Right lung (tissue), 5 donors: ENCODE data around the gene ZNF385D. TPM values are rescaled to one million over a fixed set of nuclear protein-coding genes. Genes with fewer than 3 reads are reported as not detected.

ENCODE experiments used
- DNase-seq, 2 donors: peaks; one replicate each; pipeline ENCODE4 v3.0.0-alpha.2; 2013
- polyA plus RNA-seq, 5 donors: library from polyadenylated mRNA; unstranded; fragments of 120-200 nt; gene quantifications; one replicate each; pipeline versions ENCODE4 v1.2.1 to v1.2.3, GENCODE V29; 2013; ENCODE audit warnings: inconsistent platforms in 1 of 5, low replicate concordance in 1 of 5; ENCODE audit not compliant: insufficient read length in 5 of 5, insufficient read depth in 1 of 5

ZNF385D gene
- polyA plus RNA-seq, 5 donors = 12.9 to 32.7 (median 22.9) TPM

DNA sequence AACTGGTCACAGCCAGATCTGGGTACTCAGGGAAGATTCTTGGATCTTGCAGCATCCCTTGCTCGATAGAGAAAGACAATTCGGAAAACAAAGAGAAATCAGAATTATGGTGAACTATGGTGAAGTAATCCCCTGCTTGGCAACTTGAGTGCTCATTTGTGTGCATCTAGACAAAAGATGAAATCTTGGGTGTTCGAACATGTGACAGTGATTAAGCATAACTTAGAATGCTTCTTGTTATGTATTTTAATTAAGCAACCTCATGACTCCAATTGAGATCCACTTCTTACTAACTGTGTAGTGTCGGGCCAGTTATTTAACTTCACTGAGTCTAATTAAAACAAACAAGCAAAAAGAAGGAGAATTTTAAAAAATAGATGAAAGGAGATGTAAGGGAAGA, 56.5 kb downstream of the ZNF385D start:
- no peak for DNase-seq

DNA sequence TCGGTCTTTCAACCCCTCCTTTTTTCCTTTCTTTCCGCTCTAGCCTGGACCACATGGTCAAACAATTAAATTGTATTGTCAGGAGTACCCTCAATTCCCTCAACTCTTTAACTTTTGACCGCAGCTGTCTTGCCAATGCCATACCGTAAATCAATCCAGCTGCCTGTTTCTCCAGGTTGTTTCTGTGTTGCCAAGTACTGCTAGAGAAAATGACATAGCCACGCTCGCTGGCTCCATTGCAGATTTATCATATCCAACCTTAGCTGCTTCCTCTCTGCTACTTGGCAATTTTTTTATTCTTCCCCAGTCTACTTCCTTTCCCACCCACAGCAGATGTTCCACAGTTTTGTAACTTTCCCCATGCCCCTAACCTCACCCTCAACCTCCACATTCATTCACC, 60.0 kb downstream of the ZNF385D start:
- no peak for DNase-seq

DNA sequence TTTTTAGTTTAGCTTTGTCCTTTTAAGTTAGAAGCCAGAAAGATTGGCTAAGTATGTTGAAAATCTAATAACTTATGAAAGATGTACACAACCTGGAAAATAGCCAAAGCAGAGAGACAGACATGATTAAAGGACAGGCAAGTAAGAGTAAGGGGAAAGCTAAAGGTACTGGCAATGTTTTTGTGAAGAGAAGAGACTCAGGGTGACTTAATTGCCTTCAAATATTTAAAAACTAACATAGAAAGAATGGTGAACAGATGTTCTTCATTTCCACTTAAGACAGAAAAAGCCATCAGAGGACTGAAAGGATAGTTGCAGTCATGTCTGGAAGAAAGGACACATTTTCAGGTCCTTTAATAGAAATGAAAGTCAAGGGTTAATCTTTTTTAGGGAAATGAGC, 68.8 kb downstream of the ZNF385D start:
- DNase-seq = no peak

DNA sequence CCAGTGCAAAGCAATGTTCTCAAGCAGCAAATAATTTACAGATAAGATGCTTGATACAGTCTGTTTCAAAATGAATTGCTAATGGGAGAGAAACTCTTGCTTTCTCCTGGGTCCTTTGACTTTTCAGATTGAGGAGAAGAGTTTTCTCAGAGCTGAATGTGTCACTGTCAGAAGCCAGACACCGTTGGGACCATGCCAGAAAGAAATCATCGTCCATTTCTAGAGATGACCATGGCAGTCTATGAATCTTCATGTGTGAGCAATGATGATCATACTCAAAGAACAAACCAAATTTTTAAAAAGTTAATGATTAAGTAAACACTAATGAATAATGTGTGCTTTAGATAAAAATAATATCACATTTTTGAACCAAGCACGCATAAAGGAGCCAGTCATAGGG, 77.6 kb downstream of the ZNF385D start:
- DNase-seq = no peak

DNA sequence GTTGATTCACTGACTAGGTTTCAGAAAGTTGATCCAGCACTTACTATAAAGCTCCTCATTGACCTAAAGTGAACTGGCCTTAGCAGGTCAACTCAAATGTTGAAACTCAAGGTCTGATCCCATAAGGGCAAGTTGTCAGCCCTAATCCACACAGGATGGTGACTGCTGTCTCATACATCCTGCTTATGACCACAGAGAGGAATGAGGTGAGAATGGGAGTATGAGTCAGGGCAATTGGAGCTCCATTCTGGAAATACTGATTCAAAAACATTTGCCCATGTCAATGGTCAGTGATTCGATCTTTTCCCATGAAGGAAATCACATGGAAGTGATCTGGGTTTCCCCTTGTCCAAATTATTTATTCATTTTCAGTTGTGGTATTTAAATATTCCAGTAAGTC, 78.7 kb downstream of the ZNF385D start:
- no peak for DNase-seq

DNA sequence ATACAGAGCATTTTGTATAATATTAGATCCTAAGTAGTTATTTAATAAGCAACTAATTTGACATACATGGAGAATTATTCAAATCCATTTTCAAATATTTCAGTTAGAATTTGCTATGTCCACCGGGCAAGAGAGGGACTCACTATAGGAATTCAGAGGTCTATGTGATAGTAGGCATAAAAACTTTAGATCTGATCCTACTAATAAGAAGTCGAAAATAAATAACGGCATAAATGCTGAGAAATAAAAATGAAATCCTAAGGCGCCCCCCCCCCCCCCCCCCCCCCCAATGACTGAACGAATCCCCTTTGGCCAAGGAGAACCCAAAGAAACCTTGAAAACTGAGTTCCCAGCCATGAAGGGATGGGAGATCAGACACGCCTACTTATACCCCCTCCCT, 80.6 kb downstream of the ZNF385D start:
- no peak for DNase-seq

DNA sequence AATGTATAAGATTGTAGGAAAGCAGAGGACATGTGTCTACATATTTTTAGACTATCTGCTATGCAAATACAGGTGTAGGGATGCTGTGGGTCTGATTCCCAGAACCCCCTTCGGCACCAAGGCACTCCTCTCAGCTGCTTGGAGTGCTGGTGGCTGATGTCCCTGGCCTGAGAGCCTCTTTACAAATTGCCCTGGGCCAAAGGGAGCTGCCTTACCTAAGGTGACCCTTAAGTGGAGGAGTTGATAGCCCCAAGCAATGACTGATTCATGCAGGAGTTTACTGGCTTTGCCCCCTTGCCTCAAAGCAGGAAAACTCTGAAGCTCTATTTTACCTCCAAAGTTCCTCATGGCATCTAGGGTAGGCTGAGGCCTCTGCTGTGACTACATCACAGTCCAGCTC, 83.0 kb downstream of the ZNF385D start:
- DNase-seq = no peak

DNA sequence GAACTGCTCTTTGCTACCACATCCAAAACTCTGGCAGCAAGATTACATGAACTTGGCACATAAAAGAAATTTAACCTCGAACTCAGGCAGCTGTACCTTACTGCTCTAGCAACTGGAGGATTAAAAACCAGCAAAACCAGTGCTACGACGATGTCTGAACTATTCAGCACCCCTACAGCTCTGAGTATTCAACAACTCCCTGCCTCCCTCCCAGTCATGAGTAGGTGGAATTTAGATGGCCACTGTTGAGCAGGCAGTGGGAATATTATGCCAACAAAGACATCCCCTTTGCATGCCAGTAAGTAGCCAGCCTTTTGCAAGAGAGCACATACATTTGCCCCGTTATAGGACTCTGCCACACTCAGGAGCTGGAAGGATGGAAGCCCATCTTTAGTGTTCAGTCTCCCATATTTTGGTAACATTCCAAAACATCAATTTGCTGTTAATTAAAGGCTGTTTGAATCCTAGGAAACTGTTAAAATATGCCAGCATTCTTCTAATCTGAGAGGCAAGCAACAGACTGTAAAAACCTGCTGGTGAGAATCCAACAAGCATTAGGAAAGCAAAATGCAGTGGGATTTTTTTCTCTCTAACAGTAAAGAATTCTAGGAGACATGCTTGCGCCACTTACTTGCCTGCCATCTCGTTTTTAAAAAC, 85.4 kb downstream of the ZNF385D start:
- no peak for DNase-seq

DNA sequence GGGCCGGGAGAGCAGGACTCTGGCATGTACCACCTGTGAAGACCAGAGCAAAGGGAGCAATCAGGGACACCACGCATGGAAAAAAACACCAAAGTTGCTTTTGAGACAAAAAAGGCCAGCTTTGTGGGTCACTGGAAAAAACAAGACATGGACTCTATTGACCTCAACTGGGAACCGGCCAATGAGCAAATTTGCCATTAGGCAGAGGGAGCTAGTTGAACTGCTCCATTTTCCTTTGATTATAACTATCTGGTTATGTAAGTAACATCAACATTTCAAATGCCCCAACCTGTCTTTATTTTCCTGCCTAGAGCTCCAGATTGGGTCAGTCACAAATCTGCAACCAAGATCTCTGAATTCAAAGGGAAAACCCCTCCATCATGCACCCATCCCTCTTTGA, 86.0 kb downstream of the ZNF385D start:
- no peak for DNase-seq

DNA sequence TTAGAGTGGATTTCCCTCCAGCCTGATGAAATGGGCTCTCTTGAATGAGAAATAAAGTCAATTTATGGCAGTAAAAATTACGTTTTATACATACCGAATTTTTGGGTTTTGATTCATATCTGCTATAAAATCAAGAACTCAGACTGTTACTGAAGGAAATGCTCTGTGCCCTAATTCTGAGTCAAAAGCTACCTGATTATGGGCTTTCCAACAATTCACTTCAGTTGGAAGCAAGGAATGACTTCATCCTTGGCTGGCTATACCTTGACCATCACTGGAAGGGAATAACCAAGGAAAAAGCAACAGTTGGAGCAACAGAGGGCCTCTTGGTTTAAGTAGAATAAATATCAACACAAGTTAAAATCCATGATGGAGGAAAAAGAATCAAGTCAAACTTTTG, 88.6 kb downstream of the ZNF385D start:
- no peak for DNase-seq

DNA sequence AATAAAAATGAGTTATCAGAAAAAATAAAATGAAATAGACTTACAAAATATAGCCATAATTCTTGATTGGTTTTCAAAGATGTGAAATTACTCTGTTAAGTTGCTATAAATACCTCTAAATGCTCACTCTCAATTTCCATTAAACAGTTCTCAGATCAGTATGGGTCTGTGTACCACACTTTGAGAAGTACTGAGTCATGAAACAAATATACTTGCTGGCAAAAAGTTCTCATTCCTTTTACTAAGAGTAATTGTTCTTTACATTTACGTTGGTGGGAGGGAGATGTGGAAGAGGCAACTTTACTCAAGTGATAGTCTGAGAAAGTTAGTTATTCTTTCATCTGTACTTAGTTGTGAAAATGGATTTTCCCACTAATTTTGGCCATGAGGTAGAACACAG, 96.3 kb downstream of the ZNF385D start:
- DNase-seq = no peak

DNA sequence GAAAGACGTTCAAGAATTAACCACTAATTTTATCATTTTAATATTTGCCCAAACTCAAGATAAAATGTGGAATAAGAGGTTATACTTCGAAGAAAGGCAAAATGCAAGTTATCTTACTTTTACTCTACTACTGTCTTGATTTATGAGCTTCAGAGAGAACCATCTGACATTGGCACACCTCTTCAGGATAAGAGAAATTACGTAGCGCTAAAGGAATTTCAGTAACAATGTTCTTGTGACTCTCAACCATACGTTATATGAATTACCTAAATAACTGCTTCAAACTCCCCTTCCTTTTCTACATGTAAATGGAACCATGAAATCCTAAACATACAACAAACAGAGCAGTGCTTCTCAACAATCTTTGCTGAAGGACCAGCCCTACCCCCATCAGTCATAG, 96.8 kb downstream of the ZNF385D start:
- no peak for DNase-seq

DNA sequence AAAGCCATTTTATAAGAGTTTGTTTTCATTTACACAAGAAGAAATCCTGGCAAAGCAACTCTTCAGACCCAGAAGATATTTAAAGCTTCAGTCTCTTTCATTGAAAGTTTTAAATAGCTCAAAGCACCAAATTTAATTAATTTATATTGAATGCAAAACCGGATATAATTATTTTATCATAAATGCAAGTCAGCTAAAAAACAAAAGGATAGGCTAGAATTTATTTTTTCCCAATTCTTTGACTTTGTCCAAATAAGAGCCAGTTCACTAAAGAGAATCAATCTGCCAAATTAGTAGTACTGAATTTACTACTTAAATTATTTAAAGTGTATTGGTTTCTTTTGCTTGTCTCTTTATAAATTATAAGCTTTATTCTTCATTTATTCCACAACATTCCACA, 101.5 kb downstream of the ZNF385D start:
- no peak for DNase-seq

DNA sequence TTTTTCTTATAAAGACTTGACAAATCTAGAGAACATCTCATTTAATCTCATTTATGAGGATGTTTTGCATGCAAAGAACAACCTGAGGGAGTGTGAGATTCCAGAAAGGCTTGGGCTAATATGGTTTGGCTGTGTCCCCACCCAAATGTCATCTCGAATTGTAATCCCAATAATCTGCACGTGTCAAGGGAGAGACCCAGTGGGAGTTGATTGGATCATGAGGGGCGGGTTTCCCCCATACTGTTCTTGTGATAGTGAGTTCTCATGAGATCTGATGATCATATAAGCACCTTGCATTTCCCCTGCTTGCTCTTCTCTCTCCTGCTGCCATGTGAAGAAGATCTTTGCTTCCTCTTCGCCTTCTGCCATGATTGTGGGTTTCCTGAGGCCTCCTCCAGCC, 103.0 kb downstream of the ZNF385D start:
- DNase-seq = no peak

DNA sequence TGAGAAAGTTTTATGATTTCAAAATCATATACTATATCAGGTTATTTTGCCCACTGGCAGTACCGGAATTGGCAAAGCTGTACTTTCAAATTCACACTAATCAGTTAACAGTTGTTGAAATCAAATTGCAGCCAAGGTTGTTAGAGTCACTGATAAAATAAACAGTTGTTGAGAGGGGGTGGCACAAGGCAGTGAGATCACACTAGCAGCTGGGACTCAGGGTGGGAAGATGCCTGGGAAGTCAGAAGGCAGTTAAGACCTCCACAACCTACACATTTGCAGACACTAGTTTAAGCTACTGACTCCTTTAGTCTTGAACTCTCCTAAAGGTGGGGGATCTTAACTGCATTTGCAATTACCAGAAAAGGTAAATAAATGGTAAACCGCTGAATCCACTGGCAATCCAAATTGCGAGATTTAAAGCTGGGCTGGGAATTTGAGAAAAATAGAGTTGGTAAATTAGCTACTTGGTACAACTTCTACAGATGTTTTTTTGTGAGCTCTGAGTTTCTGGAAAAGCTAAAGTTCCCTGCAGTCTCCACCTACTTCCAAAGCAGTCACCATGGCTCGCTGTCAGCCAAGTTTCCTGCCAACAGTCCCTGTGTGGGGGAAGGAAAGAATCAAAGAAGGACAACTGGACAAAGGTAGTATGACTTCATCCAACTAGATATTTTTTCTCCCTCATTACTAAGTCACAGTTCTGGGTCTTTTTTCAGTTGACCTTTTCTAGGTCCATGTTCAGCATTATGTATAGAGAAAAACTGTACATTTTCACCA, 105.7 kb downstream of the ZNF385D start:
- DNase-seq = no peak

DNA sequence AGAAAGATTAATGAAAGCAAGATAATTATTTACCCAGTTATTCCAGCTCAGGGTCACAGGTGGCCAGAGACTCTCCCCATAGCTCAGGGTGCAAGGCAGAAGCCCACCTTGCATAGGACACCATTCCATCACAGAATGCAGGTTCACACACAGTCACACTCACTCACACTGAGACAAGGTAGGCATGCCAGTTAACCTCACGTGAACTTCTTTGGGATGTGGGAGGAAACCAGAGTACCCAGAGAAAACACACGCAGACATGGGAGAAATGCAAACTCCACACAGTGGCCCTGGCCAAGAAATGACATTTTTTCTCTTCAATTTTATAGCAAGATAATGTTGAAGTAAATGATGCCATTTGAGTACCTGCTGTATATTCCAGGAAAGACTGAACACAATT, 106.7 kb downstream of the ZNF385D start:
- DNase-seq = no peak

DNA sequence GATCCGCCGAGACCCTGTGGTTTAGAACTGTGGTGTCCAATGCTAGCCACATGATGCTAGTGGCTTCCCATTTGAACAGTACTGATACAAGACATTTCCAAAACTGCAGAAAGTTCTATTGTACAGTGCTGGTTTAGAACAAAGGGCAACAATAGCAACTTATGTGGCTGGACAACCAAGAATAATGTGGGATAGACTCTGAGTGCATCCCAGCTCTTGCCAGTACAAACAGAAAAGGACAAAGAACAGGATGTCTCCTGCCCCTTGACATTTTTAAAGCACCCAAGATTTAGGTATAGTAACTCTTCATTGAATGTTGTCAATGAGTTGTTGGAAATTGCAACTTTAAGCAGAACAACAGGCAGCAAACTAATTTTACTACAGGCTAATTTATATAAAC, 107.3 kb downstream of the ZNF385D start:
- no peak for DNase-seq

DNA sequence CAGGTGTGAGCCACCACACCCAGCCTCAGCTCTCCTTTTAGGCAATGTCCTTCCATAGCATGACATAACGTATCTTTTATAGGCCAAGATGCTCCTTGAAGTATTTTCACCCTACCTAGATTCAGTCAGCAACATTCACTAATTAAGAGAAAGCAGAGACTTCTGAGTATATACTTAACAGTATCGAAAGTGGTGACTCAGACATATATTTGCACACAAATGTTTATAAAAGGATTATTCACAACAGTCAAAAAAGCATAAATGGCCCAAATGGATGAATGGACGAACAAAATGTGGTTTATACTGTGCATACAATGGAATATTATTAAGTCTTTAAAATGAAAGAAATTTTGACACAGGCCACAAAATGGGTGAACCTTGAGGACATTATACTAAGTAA, 108.6 kb downstream of the ZNF385D start:
- no peak for DNase-seq

DNA sequence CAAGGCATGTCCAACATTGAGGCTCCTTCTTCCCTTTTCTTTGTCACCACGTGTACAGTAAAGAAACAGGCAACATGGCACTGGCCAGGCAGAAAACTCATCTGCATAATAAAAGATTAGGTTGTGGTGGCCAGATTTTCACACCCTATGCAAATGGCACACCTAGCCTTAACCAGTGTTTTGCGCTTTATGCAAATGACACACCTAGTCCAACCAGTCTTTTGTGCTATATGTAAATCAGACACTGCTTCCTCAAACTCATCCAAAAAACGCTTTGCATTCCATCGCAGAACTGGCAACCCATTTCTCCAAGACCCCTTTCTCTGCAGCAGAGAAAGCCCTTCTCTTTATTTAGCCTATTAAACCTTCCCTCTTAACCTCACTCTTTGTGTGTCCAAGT, 109.1 kb downstream of the ZNF385D start:
- no peak for DNase-seq

DNA sequence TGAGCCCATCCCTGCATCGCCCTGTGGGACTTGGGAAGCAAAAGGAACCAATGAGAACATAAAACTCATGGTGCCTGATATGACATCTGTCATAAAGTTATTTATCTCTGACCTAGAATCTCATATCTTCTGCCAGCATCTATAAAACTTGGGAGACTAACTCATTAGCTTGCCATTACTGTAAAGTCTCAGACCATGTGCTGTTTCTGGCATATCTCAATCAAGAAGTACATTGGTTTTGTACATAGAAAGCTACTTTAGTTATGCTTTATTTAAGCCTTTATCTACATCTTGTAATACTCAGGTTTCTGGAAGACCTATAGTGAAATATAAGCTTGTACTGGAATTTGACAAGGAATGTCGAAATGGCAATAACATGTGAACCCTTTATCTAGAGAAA, 112.5 kb downstream of the ZNF385D start:
- DNase-seq = no peak

DNA sequence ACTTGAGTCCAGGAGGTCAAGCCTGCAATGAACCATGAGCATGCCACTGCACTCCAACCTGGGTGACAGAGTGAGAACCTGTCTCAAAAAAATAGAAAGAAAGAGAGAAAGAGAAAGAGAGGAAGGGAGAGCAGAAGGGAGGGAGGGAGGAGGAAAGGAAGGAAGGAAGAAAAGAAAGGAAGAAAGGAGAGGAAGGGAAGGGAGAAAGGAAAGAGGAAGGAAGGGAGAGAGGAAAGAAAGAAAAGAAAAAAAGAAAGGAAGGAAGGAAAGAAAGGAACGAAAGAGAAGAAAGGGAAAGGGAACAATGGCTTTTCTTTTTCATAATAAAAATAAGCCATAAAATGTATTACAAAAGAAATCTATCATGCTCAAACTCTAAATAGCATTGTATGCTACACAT, 116.9 kb downstream of the ZNF385D start:
- no peak for DNase-seq

DNA sequence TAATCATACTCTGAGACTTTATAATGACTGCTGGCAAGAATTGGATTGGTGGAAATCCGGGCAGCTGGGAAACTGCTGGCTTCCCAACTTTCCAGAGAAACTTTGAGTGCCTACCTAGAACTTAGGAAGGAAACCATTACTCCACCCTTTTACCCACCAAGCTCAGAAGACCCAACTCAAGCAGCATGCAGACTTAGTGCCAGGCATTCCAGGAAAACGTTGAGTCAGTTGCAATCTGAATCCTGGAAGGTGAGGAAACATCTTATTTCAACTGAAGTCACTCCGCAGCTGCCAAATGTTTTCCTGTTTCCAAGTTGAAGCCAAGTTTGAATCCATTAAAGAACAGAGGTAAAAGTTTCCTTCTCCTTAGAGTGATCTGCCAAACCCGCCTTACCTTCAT, 126.5 kb downstream of the ZNF385D start:
- no peak for DNase-seq

DNA sequence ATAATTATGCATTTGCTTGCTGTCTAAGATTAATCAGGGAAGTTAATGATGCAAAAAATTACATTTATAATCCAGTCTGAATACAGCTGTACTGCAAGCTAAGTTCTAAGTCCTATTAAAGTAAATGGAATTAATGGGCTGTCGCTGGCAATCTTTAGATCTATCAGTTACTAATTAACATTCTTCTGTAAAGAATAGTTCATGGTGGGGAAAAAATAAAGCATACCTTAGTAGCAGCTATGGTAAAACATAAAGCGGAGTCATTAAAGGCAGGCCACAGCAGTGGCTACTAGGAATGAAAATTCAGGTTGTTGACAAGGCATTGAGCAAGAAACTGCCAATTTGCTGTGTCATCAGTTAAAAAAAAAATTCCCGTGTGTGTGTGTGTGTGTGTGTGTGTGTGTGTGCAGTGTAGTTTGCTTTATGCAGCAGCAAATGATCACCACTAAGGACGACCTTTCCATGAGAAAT, 129.8 kb downstream of the ZNF385D start:
- peak in 1 of 2 donors; percentile 9 for DNase-seq
